ENCODE results near the gene LAMA4. TPM values are rescaled to one million over a fixed set of nuclear protein-coding genes. Genes with fewer than 3 reads are reported as not detected.

The LAMA4 gene
- total and polyA plus RNA-seq, 4 donors, result 2.1 to 6.0 (median 3.5) TPM

- Histone ChIP-seq H3K9me3 (ENCODE audit: control insufficient read depth in 4 of 4, low read length in 3 of 4) (no peaks in the 10 kb centered on the region), H3K9ac (ENCODE audit: low read depth in 1 of 2, low read length in 2 of 2) (no peak overlapping the region), H3K36me3 (ENCODE audit: control insufficient read depth in 4 of 4, insufficient read depth in 3 of 4, low read depth in 1 of 4, low read length in 3 of 4) (no peaks in the 10 kb centered on the region), H3K4me1 (ENCODE audit: control insufficient read depth in 4 of 4, insufficient read depth in 4 of 4, low read length in 3 of 4) (peaks cover 3 to 23% (median 14%) of the 10 kb centered on the region in 4 donors), H3K4me3 (ENCODE audit: low read depth in 1 of 3, low read length in 3 of 3) (no peak overlapping the region), H3K27me3 (ENCODE audit: control insufficient read depth in 4 of 4, insufficient read depth in 4 of 4, low read length in 3 of 4) (no peaks in the 10 kb centered on the region), H3K27ac (ENCODE audit: low read depth in 1 of 2, low read length in 2 of 2) (no peak overlapping the region)
- 93% methylated on average over 5 of the region's 5 CpGs for WGBS
- DNase-seq (ENCODE audit: low spot score), result no peak
- TF ChIP-seq NR2F2 (IDR thresholded peaks at IDR 0.05) (no peak), GABPA (IDR thresholded peaks at IDR 0.05 in 1 of 2, conservative IDR thresholded peaks at IDR 0.05 in 1 of 2) (no peak), RAD21 (IDR thresholded peaks at IDR 0.05) (no peak), TAF1 (conservative IDR thresholded peaks at IDR 0.05) (no peak), SP1 (IDR thresholded peaks at IDR 0.05) (no peak), MAX (IDR thresholded peaks at IDR 0.05) (no peak), JUND (IDR thresholded peaks at IDR 0.05) (no peak), YY1 (IDR thresholded peaks at IDR 0.05) (no peak), EGR1 (IDR thresholded peaks at IDR 0.05; ENCODE audit: low read depth in 2 of 2) (no peak), ATF3 (IDR thresholded peaks at IDR 0.05) (no peak), HNF4A (conservative IDR thresholded peaks at IDR 0.05) (no peak), HNF4G (IDR thresholded peaks at IDR 0.05) (no peak), RXRA (IDR thresholded peaks at IDR 0.05) (no peak), FOXA1 (IDR thresholded peaks at IDR 0.05) (no peak), FOXA2 (IDR thresholded peaks at IDR 0.05) (no peak)
- TF ChIP-seq, protein P1, sequence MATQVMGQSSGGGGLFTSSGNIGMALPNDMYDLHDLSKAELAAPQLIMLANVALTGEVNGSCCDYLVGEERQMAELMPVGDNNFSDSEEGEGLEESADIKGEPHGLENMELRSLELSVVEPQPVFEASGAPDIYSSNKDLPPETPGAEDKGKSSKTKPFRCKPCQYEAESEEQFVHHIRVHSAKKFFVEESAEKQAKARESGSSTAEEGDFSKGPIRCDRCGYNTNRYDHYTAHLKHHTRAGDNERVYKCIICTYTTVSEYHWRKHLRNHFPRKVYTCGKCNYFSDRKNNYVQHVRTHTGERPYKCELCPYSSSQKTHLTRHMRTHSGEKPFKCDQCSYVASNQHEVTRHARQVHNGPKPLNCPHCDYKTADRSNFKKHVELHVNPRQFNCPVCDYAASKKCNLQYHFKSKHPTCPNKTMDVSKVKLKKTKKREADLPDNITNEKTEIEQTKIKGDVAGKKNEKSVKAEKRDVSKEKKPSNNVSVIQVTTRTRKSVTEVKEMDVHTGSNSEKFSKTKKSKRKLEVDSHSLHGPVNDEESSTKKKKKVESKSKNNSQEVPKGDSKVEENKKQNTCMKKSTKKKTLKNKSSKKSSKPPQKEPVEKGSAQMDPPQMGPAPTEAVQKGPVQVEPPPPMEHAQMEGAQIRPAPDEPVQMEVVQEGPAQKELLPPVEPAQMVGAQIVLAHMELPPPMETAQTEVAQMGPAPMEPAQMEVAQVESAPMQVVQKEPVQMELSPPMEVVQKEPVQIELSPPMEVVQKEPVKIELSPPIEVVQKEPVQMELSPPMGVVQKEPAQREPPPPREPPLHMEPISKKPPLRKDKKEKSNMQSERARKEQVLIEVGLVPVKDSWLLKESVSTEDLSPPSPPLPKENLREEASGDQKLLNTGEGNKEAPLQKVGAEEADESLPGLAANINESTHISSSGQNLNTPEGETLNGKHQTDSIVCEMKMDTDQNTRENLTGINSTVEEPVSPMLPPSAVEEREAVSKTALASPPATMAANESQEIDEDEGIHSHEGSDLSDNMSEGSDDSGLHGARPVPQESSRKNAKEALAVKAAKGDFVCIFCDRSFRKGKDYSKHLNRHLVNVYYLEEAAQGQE (IDR thresholded peaks at IDR 0.05), result no peak
- TF ChIP-seq, protein P2, sequence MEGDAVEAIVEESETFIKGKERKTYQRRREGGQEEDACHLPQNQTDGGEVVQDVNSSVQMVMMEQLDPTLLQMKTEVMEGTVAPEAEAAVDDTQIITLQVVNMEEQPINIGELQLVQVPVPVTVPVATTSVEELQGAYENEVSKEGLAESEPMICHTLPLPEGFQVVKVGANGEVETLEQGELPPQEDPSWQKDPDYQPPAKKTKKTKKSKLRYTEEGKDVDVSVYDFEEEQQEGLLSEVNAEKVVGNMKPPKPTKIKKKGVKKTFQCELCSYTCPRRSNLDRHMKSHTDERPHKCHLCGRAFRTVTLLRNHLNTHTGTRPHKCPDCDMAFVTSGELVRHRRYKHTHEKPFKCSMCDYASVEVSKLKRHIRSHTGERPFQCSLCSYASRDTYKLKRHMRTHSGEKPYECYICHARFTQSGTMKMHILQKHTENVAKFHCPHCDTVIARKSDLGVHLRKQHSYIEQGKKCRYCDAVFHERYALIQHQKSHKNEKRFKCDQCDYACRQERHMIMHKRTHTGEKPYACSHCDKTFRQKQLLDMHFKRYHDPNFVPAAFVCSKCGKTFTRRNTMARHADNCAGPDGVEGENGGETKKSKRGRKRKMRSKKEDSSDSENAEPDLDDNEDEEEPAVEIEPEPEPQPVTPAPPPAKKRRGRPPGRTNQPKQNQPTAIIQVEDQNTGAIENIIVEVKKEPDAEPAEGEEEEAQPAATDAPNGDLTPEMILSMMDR (IDR thresholded peaks at IDR 0.05; ENCODE audit: low read depth, low read length, missing input control), result no peak
- TF ChIP-seq, protein P3, sequence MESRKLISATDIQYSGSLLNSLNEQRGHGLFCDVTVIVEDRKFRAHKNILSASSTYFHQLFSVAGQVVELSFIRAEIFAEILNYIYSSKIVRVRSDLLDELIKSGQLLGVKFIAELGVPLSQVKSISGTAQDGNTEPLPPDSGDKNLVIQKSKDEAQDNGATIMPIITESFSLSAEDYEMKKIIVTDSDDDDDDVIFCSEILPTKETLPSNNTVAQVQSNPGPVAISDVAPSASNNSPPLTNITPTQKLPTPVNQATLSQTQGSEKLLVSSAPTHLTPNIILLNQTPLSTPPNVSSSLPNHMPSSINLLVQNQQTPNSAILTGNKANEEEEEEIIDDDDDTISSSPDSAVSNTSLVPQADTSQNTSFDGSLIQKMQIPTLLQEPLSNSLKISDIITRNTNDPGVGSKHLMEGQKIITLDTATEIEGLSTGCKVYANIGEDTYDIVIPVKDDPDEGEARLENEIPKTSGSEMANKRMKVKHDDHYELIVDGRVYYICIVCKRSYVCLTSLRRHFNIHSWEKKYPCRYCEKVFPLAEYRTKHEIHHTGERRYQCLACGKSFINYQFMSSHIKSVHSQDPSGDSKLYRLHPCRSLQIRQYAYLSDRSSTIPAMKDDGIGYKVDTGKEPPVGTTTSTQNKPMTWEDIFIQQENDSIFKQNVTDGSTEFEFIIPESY (IDR thresholded peaks at IDR 0.05), result no peak
These were observed 48.8 kb downstream of the LAMA4 start for GRCh38 chr6:112205427-112206109.

All from liver (tissue), 9 donors.